HEK293 (cell line): ENCODE data around the gene OR6Q1.

Experiments
- ATF2 ChIP-seq: fragments of 450-650 bp; formaldehyde crosslinking; IDR thresholded peaks from 2 replicates; pipeline ENCODE4 v1.5.1; 2016; ENCODE audit warnings: missing biosample characterization, missing genetic modification characterization, low read depth
- CTCF ChIP-seq: fragments of 450-650 bp; formaldehyde crosslinking; IDR thresholded peaks from 2 replicates; pipeline ENCODE4 v1.5.1; 2016; ENCODE audit warnings: missing biosample characterization, missing genetic modification characterization
- EGR2 ChIP-seq: fragments of 450-650 bp; formaldehyde crosslinking; IDR thresholded peaks from 2 replicates; pipeline ENCODE4 v1.5.1; 2016; ENCODE audit warnings: low read depth, missing biosample characterization, missing genetic modification characterization
- HOXD13 ChIP-seq: sonication (generic); formaldehyde crosslinking; IDR thresholded peaks from 2 replicates; pipeline ENCODE4 v1.8.0; 2022; ENCODE audit warnings: missing genetic modification reagents, borderline replicate concordance
- PATZ1 ChIP-seq: fragments of 450-650 bp; formaldehyde crosslinking; IDR thresholded peaks from 2 replicates; pipeline ENCODE4 v1.5.1; 2016; ENCODE audit warnings: missing biosample characterization, missing genetic modification characterization
- REST ChIP-seq: fragments of 450-650 bp; formaldehyde crosslinking; IDR thresholded peaks from 2 replicates; pipeline ENCODE4 v1.5.1; 2016; ENCODE audit warnings: missing biosample characterization, missing genetic modification characterization
- ZBTB49 ChIP-seq: fragments of 450-650 bp; formaldehyde crosslinking; IDR thresholded peaks from 2 replicates; pipeline ENCODE4 v1.5.1; 2016; ENCODE audit warnings: missing biosample characterization, missing genetic modification characterization, low read depth
- ZBTB8A ChIP-seq: fragments of 450-650 bp; formaldehyde crosslinking; IDR thresholded peaks from 2 replicates; pipeline ENCODE4 v1.5.1; 2016; ENCODE audit warnings: missing biosample characterization, missing genetic modification characterization
- ZNF121 ChIP-seq: fragments of 450-650 bp; formaldehyde crosslinking; IDR thresholded peaks from 2 replicates; pipeline ENCODE4 v1.5.1; 2016; ENCODE audit warnings: missing biosample characterization, missing genetic modification characterization
- ZNF138 ChIP-seq: fragments of 450-650 bp; formaldehyde crosslinking; IDR thresholded peaks from 2 replicates; pipeline ENCODE4 v1.5.1; 2016; ENCODE audit warnings: missing biosample characterization, missing genetic modification characterization, borderline replicate concordance
- ZNF202 ChIP-seq: fragments of 450-650 bp; formaldehyde crosslinking; IDR thresholded peaks from 2 replicates; pipeline ENCODE4 v1.5.1; 2016; ENCODE audit warnings: missing biosample characterization, missing genetic modification characterization, borderline replicate concordance
- ZNF362 ChIP-seq: fragments of 450-650 bp; formaldehyde crosslinking; IDR thresholded peaks from 2 replicates; pipeline ENCODE4 v1.5.1; 2016; ENCODE audit warnings: missing biosample characterization, missing genetic modification characterization
- ZNF664 ChIP-seq: fragments of 450-650 bp; formaldehyde crosslinking; IDR thresholded peaks from 2 replicates; pipeline ENCODE4 v1.5.1; 2016; ENCODE audit warnings: missing biosample characterization, missing genetic modification characterization
- ZSCAN4 ChIP-seq: fragments of 450-650 bp; formaldehyde crosslinking; IDR thresholded peaks from 2 replicates; pipeline ENCODE4 v1.5.1; 2017; ENCODE audit warnings: missing biosample characterization, missing genetic modification characterization

GRCh38 chr11:57981536-57981935 lies 49.2 kb upstream of the OR6Q1 start:
- TF ChIP-seq EGR2 (tag by site-specific recombination) (no peak), ZNF121 (tag by site-specific recombination) (no peak), CTCF (tag by site-specific recombination) (no peak), ZSCAN4 (tag by site-specific recombination) (no peak), ZNF138 (no peak), ZNF202 (tag by site-specific recombination) (no peak), ATF2 (tag by site-specific recombination) (no peak), REST (tag by site-specific recombination) (no peak), ZBTB49 (no peak), ZBTB8A (tag by site-specific recombination) (no peak), PATZ1 (no peak), ZNF362 (tag by site-specific recombination) (no peak), ZNF664 (no peak), HOXD13 (CRISPR knock-in tag) (no peak)
